Ishikawa (cell line): ENCODE data around the gene ARMC9.

ENCODE experiments used
- CEBPB ChIP-seq: IDR thresholded peaks from 2 replicates; pipeline ENCODE4 v1.6.1; 2012
- CREB1 ChIP-seq: IDR thresholded peaks from 2 replicates; pipeline ENCODE4 v1.6.1; 2012; ENCODE audit warnings: low read depth
- EGR1 ChIP-seq: IDR thresholded peaks from 2 replicates; pipeline ENCODE4 v1.6.1; 2012
- EP300 ChIP-seq: IDR thresholded peaks from 2 replicates; pipeline ENCODE4 v1.6.1; 2012; ENCODE audit warnings: borderline replicate concordance
- FOXM1 ChIP-seq: IDR thresholded peaks from 2 replicates; pipeline ENCODE4 v1.6.1; 2012; ENCODE audit warnings: low read depth, borderline replicate concordance
- MAX ChIP-seq: IDR thresholded peaks from 2 replicates; pipeline ENCODE4 v1.6.1; 2012
- NFIC ChIP-seq: IDR thresholded peaks from 2 replicates; pipeline ENCODE4 v1.6.1; 2012
- RAD21 ChIP-seq: IDR thresholded peaks from 2 replicates; pipeline ENCODE4 v1.6.1; 2012; ENCODE audit warnings: low read depth
- TAF1 ChIP-seq: IDR thresholded peaks from 2 replicates; pipeline ENCODE4 v1.6.1; 2012; ENCODE audit warnings: low read depth, mild to moderate bottlenecking
- TCF12 ChIP-seq: IDR thresholded peaks from 2 replicates; pipeline ENCODE4 v1.6.1; 2012; ENCODE audit warnings: low read depth
- TEAD4 ChIP-seq: IDR thresholded peaks from 2 replicates; pipeline ENCODE4 v1.6.1; 2012
- YY1 ChIP-seq: IDR thresholded peaks from 2 replicates; pipeline ENCODE4 v1.6.1; 2012; ENCODE audit warnings: low read depth
- ZBTB7A ChIP-seq: IDR thresholded peaks from 2 replicates; pipeline ENCODE4 v1.6.1; 2012; ENCODE audit warnings: low read depth
- TF ChIP-seq, protein P1 (sequence below): IDR thresholded peaks from 2 replicates; pipeline ENCODE4 v1.6.1; 2012; ENCODE audit warnings: low read depth, mild to moderate bottlenecking
- TF ChIP-seq, protein P2 (sequence below): IDR thresholded peaks from 2 replicates; pipeline ENCODE4 v1.6.1; 2012

ARMC9 gene

DNA sequence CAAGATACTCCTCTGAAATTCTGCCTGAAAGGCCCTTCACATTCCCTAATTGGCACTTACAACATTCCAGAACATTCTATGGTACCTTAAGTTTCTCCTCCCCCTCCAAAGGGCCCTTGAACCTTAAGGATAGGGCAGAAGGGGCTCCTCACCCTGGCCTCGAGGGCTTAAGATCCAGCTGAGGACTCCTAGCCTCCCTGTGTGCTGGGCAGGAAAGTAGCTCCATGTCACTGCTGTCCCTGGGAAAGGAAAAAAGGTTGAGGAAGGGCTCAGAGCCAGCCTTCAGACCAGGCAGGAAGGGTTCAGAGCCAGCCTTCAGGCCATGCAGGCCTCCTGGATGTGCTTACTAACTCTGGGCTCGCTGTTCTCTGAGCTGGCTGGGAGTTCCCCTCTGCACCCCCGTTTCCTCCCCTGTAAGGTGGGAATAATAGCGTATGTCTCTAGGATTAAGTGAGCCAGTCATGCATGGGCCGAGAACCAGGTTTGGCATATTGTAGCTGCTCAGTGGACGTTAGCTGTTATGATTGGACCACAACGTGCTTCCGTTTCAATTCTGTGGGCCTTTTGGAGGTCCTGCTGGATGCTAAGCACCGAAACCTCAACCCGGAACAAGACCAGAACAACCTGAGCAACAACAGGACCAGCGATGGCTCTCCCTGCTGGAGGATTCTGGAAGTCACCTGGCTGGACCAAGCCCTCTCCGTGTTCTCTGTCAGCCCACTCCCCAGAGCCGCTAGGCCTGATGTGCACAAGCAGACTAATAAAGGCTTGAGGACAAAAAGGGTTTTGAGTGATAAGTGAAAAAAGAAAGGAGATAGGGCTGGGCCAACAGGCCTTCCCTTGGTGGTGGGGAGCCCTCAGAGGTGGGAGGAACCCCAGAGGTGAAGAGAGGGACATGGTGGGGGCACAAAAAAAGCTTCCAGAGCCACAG is 196.0 kb downstream of the ARMC9 start:
- TF ChIP-seq CEBPB (no peak), RAD21 (peak; percentile 33; the same call in 1 of the 2 replicates), EGR1 (no peak)

- TF ChIP-seq, protein P1, sequence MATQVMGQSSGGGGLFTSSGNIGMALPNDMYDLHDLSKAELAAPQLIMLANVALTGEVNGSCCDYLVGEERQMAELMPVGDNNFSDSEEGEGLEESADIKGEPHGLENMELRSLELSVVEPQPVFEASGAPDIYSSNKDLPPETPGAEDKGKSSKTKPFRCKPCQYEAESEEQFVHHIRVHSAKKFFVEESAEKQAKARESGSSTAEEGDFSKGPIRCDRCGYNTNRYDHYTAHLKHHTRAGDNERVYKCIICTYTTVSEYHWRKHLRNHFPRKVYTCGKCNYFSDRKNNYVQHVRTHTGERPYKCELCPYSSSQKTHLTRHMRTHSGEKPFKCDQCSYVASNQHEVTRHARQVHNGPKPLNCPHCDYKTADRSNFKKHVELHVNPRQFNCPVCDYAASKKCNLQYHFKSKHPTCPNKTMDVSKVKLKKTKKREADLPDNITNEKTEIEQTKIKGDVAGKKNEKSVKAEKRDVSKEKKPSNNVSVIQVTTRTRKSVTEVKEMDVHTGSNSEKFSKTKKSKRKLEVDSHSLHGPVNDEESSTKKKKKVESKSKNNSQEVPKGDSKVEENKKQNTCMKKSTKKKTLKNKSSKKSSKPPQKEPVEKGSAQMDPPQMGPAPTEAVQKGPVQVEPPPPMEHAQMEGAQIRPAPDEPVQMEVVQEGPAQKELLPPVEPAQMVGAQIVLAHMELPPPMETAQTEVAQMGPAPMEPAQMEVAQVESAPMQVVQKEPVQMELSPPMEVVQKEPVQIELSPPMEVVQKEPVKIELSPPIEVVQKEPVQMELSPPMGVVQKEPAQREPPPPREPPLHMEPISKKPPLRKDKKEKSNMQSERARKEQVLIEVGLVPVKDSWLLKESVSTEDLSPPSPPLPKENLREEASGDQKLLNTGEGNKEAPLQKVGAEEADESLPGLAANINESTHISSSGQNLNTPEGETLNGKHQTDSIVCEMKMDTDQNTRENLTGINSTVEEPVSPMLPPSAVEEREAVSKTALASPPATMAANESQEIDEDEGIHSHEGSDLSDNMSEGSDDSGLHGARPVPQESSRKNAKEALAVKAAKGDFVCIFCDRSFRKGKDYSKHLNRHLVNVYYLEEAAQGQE: no peak
- no peak for TF ChIP-seq TCF12
- TF ChIP-seq CREB1: no peak
- TF ChIP-seq YY1: 0 out of 2 replicates have a peak, but pooled peaks have one; percentile 21
- TF ChIP-seq FOXM1: no peak
- TF ChIP-seq EGR1: no peak
- TF ChIP-seq NFIC: no peak
- TF ChIP-seq, protein P2, sequence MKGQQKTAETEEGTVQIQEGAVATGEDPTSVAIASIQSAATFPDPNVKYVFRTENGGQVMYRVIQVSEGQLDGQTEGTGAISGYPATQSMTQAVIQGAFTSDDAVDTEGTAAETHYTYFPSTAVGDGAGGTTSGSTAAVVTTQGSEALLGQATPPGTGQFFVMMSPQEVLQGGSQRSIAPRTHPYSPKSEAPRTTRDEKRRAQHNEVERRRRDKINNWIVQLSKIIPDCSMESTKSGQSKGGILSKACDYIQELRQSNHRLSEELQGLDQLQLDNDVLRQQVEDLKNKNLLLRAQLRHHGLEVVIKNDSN: no peak
Measured at GRCh38 chr2:231395188-231396057, 197.0 kb downstream of the ARMC9 start, which contains the start of gene B3GNT7. Gene B3GNT7, plus strand, starts transcription at chr2:231395710. Its CDS starts 94 bp downstream, at chr2:231395804.

DNA sequence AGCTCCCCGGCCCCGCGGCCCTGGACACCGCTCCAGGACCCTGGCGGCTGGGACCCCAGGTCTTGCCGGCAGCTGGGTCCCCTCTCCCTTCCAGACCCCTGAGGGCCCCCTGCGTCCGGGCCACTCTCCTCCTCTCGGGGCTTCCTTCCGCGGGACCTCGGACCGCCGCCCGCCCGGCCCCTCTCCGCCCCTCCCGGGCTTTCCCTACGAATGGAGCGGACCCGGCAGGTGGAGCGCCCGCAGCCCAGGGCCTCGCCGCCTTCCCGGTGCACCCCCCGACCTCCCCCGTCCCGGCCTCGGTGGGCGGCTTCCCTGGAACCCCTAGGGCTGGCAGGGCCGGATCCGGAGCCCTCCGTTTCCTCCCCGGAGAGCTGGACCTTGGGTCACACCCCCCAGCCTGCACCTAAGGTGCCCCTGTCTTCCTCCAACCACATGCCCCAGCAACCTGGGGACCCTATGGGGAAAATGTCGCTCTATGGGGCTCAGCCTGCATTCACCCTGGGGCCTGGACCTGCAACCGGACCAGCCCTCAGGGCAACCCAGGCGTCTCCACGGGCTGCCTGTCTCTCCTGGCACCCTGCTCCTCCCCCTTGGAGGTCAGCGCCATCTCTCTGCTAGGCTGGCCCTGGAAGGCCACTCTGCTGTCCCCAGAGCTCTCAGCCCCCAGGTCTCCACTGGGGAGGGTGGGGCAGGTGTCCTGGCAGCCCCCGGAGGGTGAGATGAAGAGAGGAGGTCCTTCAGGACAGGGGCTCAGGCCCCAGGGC is 197.8 kb downstream of the ARMC9 start:
- TF ChIP-seq ZBTB7A (peak; percentile 89), TEAD4 (no peak)

DNA sequence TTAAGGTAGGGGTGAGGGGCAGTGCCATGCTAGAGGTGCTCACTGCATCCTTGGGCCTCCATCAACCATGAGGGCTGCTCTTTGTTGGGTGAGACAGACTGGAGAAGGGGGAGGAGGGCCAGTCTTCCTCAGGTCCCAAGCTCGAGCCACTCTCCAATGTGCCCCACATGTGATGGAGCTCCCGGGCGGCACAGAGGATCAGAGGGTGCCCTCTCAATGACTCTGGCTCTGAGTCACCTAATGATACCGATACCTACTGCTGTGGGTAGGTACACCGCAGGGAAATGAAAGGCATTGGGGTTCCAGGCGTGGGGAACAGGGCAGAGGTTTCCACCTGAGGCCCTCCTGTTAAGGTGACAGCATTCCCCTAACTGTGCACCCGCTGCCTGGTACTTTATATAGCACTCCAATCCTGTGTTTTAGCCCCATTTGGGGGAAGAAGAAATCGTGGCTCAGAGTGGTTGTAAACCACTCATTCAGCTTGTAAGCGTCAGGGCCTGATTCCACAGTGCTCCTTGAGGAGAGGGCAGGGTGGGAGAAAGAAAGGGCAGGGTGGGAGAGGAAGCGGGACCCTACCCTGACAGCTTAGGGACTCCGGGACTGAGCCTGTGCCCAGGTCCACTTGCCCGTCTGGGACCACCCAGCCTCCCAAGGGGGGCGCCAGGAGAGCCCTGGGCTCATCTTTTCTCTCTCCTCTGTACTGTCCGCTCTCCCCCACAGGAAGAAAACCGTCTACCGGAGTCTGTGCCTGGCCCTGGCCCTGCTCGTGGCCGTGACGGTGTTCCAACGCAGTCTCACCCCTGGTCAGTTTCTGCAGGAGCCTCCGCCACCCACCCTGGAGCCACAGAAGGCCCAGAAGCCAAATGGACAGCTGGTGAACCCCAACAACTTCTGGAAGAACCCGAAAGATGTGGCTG is 198.8 kb downstream of the ARMC9 start:
- no peak for TF ChIP-seq CREB1
- no peak for TF ChIP-seq RAD21
- TF ChIP-seq FOXM1: no peak
- TF ChIP-seq NFIC: no peak
- TF ChIP-seq, protein P1: no peak
- TF ChIP-seq TAF1: no peak
- TF ChIP-seq TEAD4: no peak
- TF ChIP-seq CEBPB: no peak
- TF ChIP-seq EP300: no peak
- TF ChIP-seq YY1: no peak
- TF ChIP-seq ZBTB7A: no peak
- no peak for TF ChIP-seq MAX
- TF ChIP-seq EGR1: no peak
- no peak for TF ChIP-seq TCF12
- TF ChIP-seq, protein P2: no peak

GRCh38 chr2:231397928-231398294 is 199.5 kb downstream of the ARMC9 start:
- no peak for TF ChIP-seq EP300
- no peak for TF ChIP-seq CEBPB
- no peak for TF ChIP-seq NFIC
- no peak for TF ChIP-seq RAD21
- TF ChIP-seq TEAD4: no peak
- no peak for TF ChIP-seq EGR1
- no peak for TF ChIP-seq MAX
- TF ChIP-seq TCF12: no peak
- TF ChIP-seq TAF1: no peak
- TF ChIP-seq, protein P1: no peak
- TF ChIP-seq YY1: no peak
- TF ChIP-seq FOXM1: no peak
- no peak for TF ChIP-seq ZBTB7A
- TF ChIP-seq, protein P2: no peak
- no peak for TF ChIP-seq CREB1
